GM20000 (cell line): ENCODE data around the gene MRPL24.

Experiments
- DNase-seq: peaks from one replicate; pipeline ENCODE4 v3.0.0; 2012; ENCODE audit warnings: low spot score
- TF ChIP-seq, protein P1 (sequence below): IDR thresholded peaks from 2 replicates; pipeline ENCODE4 v1.5.1; 2012; ENCODE audit warnings: mild to moderate bottlenecking, control low read depth; ENCODE audit errors: extremely low read depth, missing control alignments

MRPL24 gene

DNA sequence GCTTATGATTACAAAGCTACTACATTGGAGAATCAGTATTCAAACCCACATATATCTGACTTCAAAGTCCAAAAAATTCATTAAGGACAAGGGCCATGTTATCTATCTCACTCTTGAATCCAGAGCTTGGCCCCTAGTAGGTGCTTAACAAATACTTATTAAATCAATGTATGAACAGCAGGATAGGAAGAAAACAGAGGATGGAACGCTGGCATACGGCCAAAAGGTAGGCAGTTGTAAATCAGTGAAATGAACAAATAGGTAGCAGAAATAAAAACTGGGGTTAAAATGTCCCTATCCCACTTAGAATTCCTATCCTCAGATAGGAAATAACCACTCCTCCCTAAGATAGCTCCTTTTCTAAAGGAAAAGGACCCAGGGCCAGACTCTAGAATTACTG, 2.0 kb downstream of the MRPL24 start:
- DNase-seq: no peak
- TF ChIP-seq, protein P1, sequence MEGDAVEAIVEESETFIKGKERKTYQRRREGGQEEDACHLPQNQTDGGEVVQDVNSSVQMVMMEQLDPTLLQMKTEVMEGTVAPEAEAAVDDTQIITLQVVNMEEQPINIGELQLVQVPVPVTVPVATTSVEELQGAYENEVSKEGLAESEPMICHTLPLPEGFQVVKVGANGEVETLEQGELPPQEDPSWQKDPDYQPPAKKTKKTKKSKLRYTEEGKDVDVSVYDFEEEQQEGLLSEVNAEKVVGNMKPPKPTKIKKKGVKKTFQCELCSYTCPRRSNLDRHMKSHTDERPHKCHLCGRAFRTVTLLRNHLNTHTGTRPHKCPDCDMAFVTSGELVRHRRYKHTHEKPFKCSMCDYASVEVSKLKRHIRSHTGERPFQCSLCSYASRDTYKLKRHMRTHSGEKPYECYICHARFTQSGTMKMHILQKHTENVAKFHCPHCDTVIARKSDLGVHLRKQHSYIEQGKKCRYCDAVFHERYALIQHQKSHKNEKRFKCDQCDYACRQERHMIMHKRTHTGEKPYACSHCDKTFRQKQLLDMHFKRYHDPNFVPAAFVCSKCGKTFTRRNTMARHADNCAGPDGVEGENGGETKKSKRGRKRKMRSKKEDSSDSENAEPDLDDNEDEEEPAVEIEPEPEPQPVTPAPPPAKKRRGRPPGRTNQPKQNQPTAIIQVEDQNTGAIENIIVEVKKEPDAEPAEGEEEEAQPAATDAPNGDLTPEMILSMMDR: no peak

DNA sequence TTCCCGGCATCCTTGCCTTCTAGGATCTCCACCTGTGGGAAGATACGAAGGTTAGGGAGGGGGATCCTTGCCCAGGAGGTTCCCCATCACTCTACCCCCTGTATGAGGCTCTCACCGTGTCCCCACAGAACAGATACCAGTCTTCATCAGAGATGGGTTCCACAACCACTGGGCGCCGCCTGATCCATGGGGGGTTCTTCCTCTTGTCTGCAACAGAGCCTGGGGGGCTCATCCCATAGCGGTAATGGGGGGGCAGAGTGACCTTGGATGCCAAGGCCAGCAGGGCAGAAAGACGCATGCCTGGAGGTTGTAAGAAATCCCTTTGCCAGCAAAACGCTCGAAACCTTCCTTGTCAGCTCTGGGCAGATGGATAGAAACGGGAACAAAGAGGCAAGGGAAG, 2.5 kb downstream of the MRPL24 start:
- DNase-seq: no peak
- TF ChIP-seq, protein P1: no peak

DNA sequence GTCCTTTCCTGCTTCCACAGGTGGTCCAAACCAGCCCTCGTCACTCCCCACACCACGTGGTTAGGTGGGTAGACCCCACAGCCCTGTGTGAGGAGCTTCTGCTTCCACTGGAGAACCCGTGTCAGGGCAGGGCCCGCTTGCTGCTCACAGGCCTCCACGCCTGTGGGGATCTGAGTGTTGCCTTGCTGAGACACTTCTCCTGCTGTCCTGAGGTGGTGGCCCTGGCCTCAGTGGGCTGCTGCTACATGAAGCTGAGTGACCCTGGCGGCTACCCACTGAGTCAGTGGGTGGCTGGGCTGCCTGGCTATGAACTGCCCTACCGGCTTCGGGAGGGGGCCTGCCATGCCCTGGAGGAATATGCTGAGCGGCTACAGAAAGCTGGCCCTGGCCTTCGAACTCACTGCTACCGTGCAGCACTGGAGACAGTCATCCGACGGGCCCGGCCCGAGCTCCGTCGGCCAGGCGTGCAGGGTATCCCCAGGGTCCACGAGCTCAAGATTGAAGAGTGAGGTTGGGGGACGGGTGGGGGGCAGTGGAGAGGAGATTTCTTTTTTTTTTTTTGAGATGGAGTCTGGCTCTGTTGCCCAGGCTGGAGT, 6.8 kb downstream of the MRPL24 start:
- TF ChIP-seq, protein P1: no peak

DNA sequence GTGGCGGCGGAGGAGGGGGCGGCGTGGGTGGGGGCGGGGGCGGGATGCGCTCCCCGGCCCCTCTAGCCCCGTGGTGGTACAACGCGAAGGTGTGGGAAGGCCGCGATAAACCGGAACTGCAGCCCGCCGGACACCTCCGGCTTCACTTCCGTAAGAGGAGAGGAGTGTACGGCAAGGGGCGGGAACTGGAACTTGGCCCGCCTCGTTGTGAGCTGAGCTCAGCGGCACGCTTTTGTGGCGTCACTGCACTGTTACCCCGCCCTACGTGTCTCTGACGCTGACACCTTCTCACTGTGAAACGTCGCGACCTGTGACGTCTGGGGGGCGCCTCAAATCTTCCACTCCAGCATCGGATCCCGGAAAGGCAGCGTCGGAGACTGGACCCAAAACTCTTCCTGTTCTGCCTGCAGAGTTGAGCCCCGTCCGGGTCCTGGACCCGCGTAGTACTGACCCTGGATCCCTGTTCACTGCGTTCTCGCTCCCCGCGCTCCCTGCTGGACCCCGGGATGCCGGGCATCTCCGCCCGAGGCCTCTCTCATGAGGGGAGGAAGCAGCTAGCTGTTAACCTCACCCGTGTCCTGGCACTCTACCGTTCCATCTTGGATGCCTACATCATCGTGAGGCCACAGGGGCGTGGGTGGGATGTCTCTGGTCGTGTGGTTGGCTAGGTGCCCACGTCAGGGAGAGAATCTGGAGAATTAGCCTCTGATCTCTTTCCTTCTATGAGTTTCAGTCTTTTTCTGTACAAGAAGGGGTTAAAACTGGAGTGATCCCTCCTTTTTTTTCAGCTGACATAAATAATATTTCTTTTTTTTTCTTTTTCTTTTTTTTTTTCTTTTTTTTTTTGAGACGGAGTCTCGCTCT, 12.1 kb downstream of the MRPL24 start, which contains the start of gene ISG20L2:
Gene ISG20L2, minus strand, starts transcription at position 168 of the 864 bp plus-strand sequence. CDS start 1,114 bp downstream, outside the sequence.
- peak; percentile 94 for DNase-seq
- TF ChIP-seq, protein P1: no peak

More for the DNA sequence above, 6.8 kb downstream of the MRPL24 start:
- DNase-seq: no peak

DNA sequence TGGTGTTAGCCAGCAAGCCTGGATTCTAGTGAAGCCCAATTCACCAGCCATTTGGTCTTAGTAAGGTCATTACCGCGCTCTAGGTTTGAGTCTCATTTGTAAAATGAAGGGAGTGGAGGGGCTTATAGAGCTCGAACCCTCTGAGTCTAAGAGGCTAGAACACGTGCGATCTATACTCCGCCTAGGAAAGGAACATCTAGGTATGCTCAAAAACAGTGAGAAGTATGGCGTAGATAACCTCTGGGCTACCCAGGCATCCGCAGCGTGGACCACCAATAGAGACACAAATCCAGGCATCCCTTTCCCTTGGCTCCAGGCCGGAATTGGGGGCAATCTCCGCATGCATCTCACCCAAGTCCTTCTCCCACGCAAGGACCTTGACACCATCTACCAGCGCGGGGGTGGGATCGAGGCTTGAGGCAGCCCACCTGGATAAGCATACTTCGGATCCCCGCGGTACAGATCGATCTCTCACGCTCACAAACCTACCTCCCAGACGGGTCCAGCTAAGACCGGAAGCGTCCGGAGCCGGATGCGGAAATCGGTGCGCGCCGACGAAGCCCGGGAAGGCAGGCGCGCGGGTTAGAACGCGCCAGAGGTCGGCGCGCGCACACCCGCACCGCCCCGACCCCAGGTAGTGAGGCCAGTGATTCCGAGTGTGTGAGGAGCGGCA, 12.8 kb downstream of the MRPL24 start, which contains the start of gene METTL25B:
Gene METTL25B, plus strand, starts transcription at position 544 of the 673 bp plus-strand sequence. CDS start 636 bp downstream, outside the sequence.
- TF ChIP-seq, protein P1: no peak
- DNase-seq: peak; percentile 82

DNA sequence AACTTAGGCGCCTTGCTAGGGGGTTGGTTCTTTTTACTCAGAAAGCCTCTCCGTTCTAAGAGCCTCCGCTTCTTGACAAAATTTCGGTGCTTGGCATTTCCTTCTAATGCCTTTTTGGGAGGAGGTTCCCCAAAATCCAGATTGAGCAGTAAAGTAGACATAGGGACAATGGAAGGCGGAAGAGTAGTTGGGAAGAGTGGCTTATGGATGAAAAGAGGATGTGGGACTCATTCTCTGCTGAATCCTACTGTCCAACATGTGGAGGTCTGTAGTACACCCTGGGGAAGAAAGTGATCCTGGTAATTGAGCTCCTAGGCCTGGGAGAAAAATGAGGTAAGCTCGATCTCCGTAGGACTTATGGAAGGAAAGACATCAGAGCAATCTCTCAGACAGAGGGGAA, 13.4 kb downstream of the MRPL24 start:
- no peak for DNase-seq
- TF ChIP-seq, protein P1: no peak
